Activated B cell treated with CpG ODN at 0.5 μM for 24 hours (primary cell): ENCODE results near the gene B4GALNT4. TPM values are rescaled to one million over a fixed set of nuclear protein-coding genes. Genes with fewer than 3 reads are reported as not detected.
A peak's percentile ranks its signal among the peaks of the same experiment; 100 is the strongest.

ENCODE experiments used
- ATAC-seq: fragments of 200-7000 bp; cut with Tn5 transposase; one replicate; pipeline ENCODE4 v1.10.0; 2021; ENCODE audit warnings: low read depth, mild to moderate bottlenecking, moderate library complexity
- CTCF ChIA-PET: fragments of 350-600 bp; sonication (Branson Sonifier 250); formaldehyde crosslinking; loops from one replicate; lab custom pipeline; 2021; ENCODE audit warnings: antibody characterized with exemption; lab: Charles Lee
- POLR2A ChIA-PET: fragments of 350-600 bp; sonication (Branson Sonifier 250); formaldehyde crosslinking; loops from one replicate; lab custom pipeline; 2021; ENCODE audit warnings: antibody characterized with exemption; lab: Charles Lee
- DNase-seq: peaks from one replicate; pipeline ENCODE4 v3.0.0; 2022
- H3K27ac Mint-ChIP-seq: one replicate; pipeline ENCODE4 v1.8.0; 2020; ENCODE audit warnings: mixed read lengths
- H3K27me3 Mint-ChIP-seq: one replicate; pipeline ENCODE4 v1.8.0; 2021; ENCODE audit warnings: mixed read lengths
- H3K36me3 Mint-ChIP-seq: one replicate; pipeline ENCODE4 v1.8.0; 2021; ENCODE audit warnings: low read depth, mixed read lengths
- H3K4me1 Mint-ChIP-seq: one replicate; pipeline ENCODE4 v1.8.0; 2021; ENCODE audit warnings: mixed read lengths
- H3K4me3 Mint-ChIP-seq: one replicate; pipeline ENCODE4 v1.8.0; 2020; ENCODE audit warnings: mild to moderate bottlenecking, mixed read lengths
- H3K9me3 Mint-ChIP-seq: one replicate; pipeline ENCODE4 v1.8.0; 2020; ENCODE audit warnings: mixed read lengths
- intact Hi-C: fragments of 100-400 bp; cut with micrococcal nuclease; formaldehyde crosslinking; loops from one replicate; pipeline ENCODE4 v1.15.1; 2024
- total RNA-seq: library from RNA; stranded (reverse); gene quantifications from 2 replicates; pipeline ENCODE4 v1.2.3, GENCODE V29; 2022
- TF ChIP-seq, protein P1 (sequence below): fragments of 200-600 bp; IDR thresholded peaks from one replicate; pipeline ENCODE4 v1.8.0; 2022; ENCODE audit warnings: antibody characterized with exemption, mild to moderate bottlenecking

The B4GALNT4 gene
- total RNA-seq, 1 donor from 2014 or later: not detected

DNA sequence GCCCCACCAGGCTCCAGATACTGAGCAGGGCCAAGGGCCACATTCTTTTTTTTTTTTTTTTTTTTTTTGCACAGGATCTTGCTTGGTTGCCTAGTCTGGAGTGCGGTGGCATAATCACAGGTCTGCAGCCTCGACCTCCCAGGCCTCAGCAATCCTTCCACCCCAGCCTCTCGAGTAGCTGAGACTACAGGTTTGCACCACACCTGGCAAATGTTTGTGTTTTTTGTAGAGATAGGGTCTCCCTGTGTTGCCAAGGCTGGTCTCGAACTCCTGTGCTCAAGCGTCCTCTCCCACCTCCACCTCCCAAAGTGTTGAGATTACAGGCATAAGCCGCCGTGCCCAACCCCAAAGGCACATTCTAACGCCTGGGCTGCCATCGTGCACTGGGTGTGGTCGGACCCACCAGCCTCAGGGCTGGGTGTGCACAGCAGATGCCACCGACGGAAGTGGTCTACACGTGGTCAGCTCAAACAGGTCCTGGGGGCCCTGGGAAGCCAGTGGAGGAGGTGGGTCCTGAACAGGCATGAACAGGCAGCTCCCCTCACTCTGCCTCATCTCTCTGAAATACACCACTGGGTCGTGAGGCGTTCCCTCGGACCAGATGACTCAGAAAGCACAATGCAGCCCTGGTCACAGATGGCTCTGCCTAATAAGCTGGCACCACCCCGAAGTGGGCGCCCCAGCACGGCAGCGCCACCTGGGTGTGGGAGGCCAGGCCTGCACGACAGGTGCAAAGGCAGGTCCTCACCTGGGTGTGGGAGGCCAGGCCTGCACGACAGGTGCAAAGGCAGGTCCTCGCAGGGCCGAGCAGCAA, 5.1 kb upstream of the B4GALNT4 start:
- ChIA-PET POLR2A (interaction anchor here (0.6 to 1.2 kb wide), 4 partner anchors 8 to 157 kb away, joined by 3 to 6 read pairs (median 3); partner anchors contain the start of genes BET1L and RIC8A), CTCF (interaction anchor here (1.3 to 1.6 kb wide), 3 partner anchors 59 to 167 kb away, joined by 3 to 5 read pairs (median 4); a partner anchor contains a TSS)
- peaks cover 22% of the 10 kb centered on the region for H3K27me3 Mint-ChIP-seq
- intact Hi-C loops: no loop called here
- no peaks in the 10 kb centered on the region for H3K36me3 Mint-ChIP-seq
- DNase-seq: peak; percentile 45
- no peaks in the 10 kb centered on the region for H3K9me3 Mint-ChIP-seq
- peaks cover 9% of the 10 kb centered on the region for H3K4me1 Mint-ChIP-seq
- H3K27ac Mint-ChIP-seq: no peak overlapping the region
- TF ChIP-seq, protein P1, sequence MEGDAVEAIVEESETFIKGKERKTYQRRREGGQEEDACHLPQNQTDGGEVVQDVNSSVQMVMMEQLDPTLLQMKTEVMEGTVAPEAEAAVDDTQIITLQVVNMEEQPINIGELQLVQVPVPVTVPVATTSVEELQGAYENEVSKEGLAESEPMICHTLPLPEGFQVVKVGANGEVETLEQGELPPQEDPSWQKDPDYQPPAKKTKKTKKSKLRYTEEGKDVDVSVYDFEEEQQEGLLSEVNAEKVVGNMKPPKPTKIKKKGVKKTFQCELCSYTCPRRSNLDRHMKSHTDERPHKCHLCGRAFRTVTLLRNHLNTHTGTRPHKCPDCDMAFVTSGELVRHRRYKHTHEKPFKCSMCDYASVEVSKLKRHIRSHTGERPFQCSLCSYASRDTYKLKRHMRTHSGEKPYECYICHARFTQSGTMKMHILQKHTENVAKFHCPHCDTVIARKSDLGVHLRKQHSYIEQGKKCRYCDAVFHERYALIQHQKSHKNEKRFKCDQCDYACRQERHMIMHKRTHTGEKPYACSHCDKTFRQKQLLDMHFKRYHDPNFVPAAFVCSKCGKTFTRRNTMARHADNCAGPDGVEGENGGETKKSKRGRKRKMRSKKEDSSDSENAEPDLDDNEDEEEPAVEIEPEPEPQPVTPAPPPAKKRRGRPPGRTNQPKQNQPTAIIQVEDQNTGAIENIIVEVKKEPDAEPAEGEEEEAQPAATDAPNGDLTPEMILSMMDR: no peak
- peak; percentile 84 for ATAC-seq
- H3K4me3 Mint-ChIP-seq: no peak overlapping the region

DNA sequence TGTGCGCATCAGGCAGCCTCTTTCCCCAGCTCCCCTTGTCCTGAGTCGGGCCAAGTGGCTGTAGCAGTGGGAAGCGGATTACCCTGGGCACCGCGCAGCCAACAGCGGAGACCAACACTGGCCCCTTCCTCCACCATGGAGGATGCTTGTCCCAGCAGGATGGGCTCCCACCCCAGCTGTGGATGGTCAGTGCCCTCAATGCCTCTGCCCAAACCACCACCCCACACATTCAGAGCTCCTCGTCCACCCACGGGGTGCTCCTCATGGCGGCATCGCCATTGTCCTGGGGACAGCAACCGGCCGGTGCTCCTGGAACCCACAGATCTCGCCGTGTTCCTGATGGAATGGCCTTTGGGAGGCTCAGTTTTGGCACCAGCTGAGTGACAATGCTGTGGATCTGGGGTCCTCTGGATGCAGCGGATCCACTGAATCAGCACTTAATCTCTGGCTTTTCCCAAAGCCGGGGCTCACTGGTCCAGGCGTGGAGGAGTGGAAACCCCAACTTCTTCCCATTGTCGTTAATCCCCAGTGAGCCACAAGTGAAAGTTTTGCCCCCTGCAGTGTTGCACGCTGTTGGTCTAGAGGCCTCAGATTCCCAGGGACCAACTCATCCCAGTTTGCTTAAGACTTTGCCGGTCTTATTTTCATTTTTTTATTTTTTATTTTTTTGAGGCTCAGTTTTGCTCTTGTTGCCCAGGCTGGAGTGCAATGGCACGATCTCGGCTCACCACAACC, 4.1 kb upstream of the B4GALNT4 start:
- intact Hi-C loops: no loop called here
- peaks cover 24% of the 10 kb centered on the region for H3K27me3 Mint-ChIP-seq
- no peaks in the 10 kb centered on the region for H3K9me3 Mint-ChIP-seq
- ATAC-seq (no peak), DNase-seq (no peak)
- no peaks in the 10 kb centered on the region for H3K36me3 Mint-ChIP-seq
- ChIA-PET CTCF (interaction anchor here (1.6 kb wide), 1 partner anchor 60 kb away, joined by 4 read pairs; no protein-coding TSS in a partner anchor), POLR2A (interaction anchor here (0.8 to 1.1 kb wide), 2 partner anchors 9 to 158 kb away, joined by 3 read pairs; partner anchors contain the start of genes BET1L and RIC8A)
- peaks cover 10% of the 10 kb centered on the region for H3K4me1 Mint-ChIP-seq
- H3K4me3 Mint-ChIP-seq: no peak overlapping the region
- TF ChIP-seq, protein P1: no peak
- no peak overlapping the region for H3K27ac Mint-ChIP-seq

DNA sequence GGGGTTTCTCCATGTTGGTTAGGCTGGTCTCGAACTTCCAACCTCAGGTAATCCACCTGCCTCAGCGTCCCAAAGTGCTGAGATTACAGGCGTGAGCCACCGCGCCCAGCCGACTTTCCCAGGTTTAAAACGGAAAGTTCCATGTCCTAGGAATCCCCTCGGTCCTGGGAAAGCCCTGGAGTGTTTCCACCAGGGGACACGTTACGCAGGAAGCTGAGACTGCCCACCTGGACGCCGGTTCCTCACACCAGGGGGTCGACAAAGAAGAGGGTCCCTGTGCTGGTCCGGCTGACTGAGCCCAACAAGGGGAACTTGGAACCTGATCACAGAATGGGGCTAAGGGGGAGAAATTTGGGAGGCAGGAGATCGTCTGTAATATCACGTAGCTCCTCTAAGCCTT, 3.5 kb upstream of the B4GALNT4 start:
- no peak overlapping the region for H3K27ac Mint-ChIP-seq
- POLR2A ChIA-PET: no interaction called here
- intact Hi-C loops: no loop called here
- ATAC-seq: no peak
- CTCF ChIA-PET: interaction anchor here (1.6 kb wide), 1 partner anchor 61 kb away, joined by 4 read pairs; no protein-coding TSS in a partner anchor
- TF ChIP-seq, protein P1: no peak
- no peak for DNase-seq
- H3K4me3 Mint-ChIP-seq: no peak overlapping the region
- H3K36me3 Mint-ChIP-seq: no peaks in the 10 kb centered on the region
- no peaks in the 10 kb centered on the region for H3K9me3 Mint-ChIP-seq
- H3K27me3 Mint-ChIP-seq: peaks cover 30% of the 10 kb centered on the region
- H3K4me1 Mint-ChIP-seq: peaks cover 12% of the 10 kb centered on the region

DNA sequence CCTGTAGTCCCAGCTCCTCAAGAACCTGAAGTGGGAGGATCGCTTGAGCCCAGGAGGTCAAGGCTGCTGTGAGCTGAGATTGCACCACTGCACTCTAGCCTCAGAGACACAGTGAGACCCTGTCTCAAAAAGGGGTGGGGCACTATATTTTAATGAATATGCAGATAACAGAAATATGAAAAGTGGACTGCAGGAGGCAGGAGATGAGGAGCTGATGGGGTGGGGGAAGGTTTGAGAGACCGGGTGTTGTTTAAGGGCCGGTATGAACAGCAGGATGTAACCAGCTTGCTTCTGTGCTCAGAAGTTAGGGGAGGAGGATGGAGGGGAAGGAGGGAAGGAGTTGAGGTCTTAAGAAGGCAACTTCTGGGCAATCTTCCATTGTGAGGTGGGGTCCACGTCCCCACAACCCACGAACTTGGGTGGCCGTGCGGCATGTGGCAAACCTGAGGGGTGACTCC, 1.3 kb upstream of the B4GALNT4 start:
- TF ChIP-seq, protein P1: no peak
- Mint-ChIP-seq H3K4me1 (peaks cover 12% of the 10 kb centered on the region), H3K27ac (no peak overlapping the region), H3K4me3 (peak overlapping the region; percentile 56), H3K36me3 (no peaks in the 10 kb centered on the region), H3K9me3 (no peaks in the 10 kb centered on the region), H3K27me3 (peaks cover 34% of the 10 kb centered on the region)
- intact Hi-C loops: no loop called here
- POLR2A ChIA-PET: interaction anchor here (1.2 kb wide), 1 partner anchor 130 kb away, joined by 4 read pairs; no protein-coding TSS in a partner anchor
- CTCF ChIA-PET: no interaction called here
- no peak for ATAC-seq
- no peak for DNase-seq
